PC-3 (cell line): ENCODE results near the gene CD7. TPM values are rescaled to one million over a fixed set of nuclear protein-coding genes. Genes with fewer than 3 reads are reported as not detected.
A peak's percentile ranks its signal among the peaks of the same experiment; 100 is the strongest.

ENCODE experiments used
- ATAC-seq: fragments of 200-7000 bp; cut with Tn5 transposase; 2 replicates; pipeline ENCODE4 v1.9.1; 2020; ENCODE audit warnings: mild to moderate bottlenecking, moderate library complexity
- BruUV-seq: library from RNA; stranded (reverse); fragments of 400-500 nt; replicated peaks from 2 replicates; lab custom pipeline; 2021; lab: Mats Ljungman, UMichigan
- CTCF ChIA-PET: fragments of 300-600 bp; sonication (Branson Sonifier 250); formaldehyde crosslinking; loops from one replicate; lab custom pipeline; 2022; ENCODE audit warnings: antibody characterized with exemption; lab: Charles Lee
- POLR2A ChIA-PET: fragments of 300-600 bp; sonication (Branson Sonifier 250); formaldehyde crosslinking; loops from one replicate; lab custom pipeline; 2022; ENCODE audit warnings: antibody characterized with exemption; ENCODE audit not compliant: unreplicated experiment; lab: Charles Lee
- DNase-seq: peaks from one replicate; pipeline ENCODE4 v3.0.0-alpha.2; 2015
- H2AFZ ChIP-seq: fragments of 300-600 bp; sonication (generic); 2 replicates; pipeline ENCODE4 v1.6.0; 2016; ENCODE audit warnings: antibody characterized with exemption, low read length
- H3F3A ChIP-seq: fragments of 300-600 bp; sonication (generic); one replicate; pipeline ENCODE4 v1.6.0; 2017; ENCODE audit warnings: antibody characterized with exemption, low read length, control low read depth, mild to moderate bottlenecking; ENCODE audit not compliant: unreplicated experiment
- H3K27ac ChIP-seq: fragments of 300-600 bp; sonication (generic); 2 replicates; pipeline ENCODE4 v1.5.1; 2016; ENCODE audit warnings: mild to moderate bottlenecking, low read length
- H3K27me3 ChIP-seq: fragments of 300-600 bp; sonication (generic); 2 replicates; pipeline ENCODE4 v1.6.1; 2016; ENCODE audit warnings: low read length, mixed read lengths
- H3K36me3 ChIP-seq: fragments of 300-600 bp; sonication (generic); 2 replicates; pipeline ENCODE4 v1.6.1; 2016; ENCODE audit warnings: low read depth, mixed run types, low read length, mixed read lengths
- H3K4me1 ChIP-seq: fragments of 300-600 bp; sonication (generic); 2 replicates; pipeline ENCODE4 v1.5.1; 2016; ENCODE audit warnings: low read length; ENCODE audit not compliant: insufficient read depth
- H3K4me2 ChIP-seq: fragments of 300-600 bp; sonication (generic); 2 replicates; pipeline ENCODE4 v1.6.0; 2016; ENCODE audit warnings: low read length
- H3K4me3 ChIP-seq: fragments of 300-600 bp; sonication (generic); 2 replicates; pipeline ENCODE4 v1.5.1; 2016; ENCODE audit warnings: mild to moderate bottlenecking, low read length, mixed read lengths
- H3K79me2 ChIP-seq: fragments of 300-600 bp; sonication (generic); 2 replicates; pipeline ENCODE4 v1.6.1; 2017; ENCODE audit warnings: low read length, mixed read lengths
- H3K9ac ChIP-seq: fragments of 300-600 bp; sonication (generic); 2 replicates; pipeline ENCODE4 v1.6.0; 2016; ENCODE audit warnings: mild to moderate bottlenecking, low read length
- H3K9me2 ChIP-seq: fragments of 300-600 bp; sonication (generic); replicated peaks from 2 replicates; pipeline ENCODE4 v1.6.1; 2016; ENCODE audit warnings: mixed run types, low read length, mixed read lengths
- H3K9me3 ChIP-seq: fragments of 300-600 bp; sonication (generic); 2 replicates; pipeline ENCODE4 v1.6.1; 2016; ENCODE audit warnings: low read length, mixed read lengths
- H4K20me1 ChIP-seq: fragments of 300-600 bp; sonication (generic); 2 replicates; pipeline ENCODE4 v1.6.1; 2016; ENCODE audit warnings: low read length, mixed read lengths
- CTCF ChIP-seq: fragments of 300-600 bp; sonication (generic); conservative IDR thresholded peaks from 2 replicates; pipeline ENCODE4 v1.5.1; 2017; ENCODE audit warnings: antibody characterized with exemption, low read depth, mild to moderate bottlenecking, low read length
- EZH2 ChIP-seq: fragments of 300-600 bp; sonication (generic); IDR thresholded peaks from one replicate; pipeline ENCODE4 v1.6.1; 2017; ENCODE audit warnings: antibody characterized with exemption, mild to moderate bottlenecking, low read length; ENCODE audit not compliant: unreplicated experiment
- EZH2phosphoT487 ChIP-seq: fragments of 300-600 bp; sonication (generic); IDR thresholded peaks from 2 replicates; pipeline ENCODE4 v1.6.1; 2018; ENCODE audit warnings: mild to moderate bottlenecking, antibody characterized with exemption, low read length, borderline replicate concordance
- intact Hi-C: fragments of 100-400 bp; cut with micrococcal nuclease; formaldehyde crosslinking; loops from 2 replicates; pipeline ENCODE4 v1.9.0; 2023
- total RNA-seq: library from RNA; depleted of rRNA; stranded (reverse); fragments of >200 nt; gene quantifications from 2 replicates; pipeline ENCODE4 v1.2.3, GENCODE V29; 2014

The CD7 gene
- total RNA-seq, 1 experiment from 2014 or later: 0.15 TPM

DNA sequence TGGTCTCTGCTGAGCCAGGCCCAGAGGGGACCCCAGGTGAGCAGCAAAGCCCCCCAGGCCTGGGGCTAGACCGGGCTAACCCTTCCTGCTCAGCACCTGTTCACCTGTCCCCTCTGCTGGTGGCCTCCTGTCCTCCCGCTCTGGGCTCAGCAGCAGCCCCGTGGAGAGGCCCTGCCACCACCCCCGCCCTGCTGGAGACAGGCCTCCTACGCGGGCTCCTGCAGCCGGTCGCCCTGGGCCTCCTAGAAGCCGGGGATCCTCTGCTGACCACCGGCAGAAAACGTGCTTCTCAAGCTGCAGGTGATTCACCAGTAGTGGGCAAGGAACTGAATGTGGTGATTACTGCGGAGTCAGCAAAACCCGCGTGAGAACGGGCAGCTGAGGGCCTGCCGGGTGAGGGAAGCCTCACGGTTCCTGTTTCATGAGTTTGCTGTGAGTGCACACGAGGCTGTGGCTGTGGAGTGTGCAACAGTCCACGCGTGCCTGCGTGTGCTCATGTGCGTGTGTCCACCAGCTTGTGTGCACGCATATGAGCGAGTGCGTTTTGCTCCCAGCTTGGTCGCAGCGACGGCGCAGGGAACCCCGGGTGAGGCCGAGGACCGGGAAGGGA lies 15.4 kb upstream of the CD7 start:
- peak overlapping the region; percentile 79 for H3K9ac ChIP-seq
- H3K4me2 ChIP-seq: peak overlapping the region; percentile 99
- POLR2A ChIA-PET: interaction anchor here (0.7 kb wide), 1 partner anchor 34 kb away, joined by 3 read pairs; no protein-coding TSS in a partner anchor
- DNase-seq (peak; percentile 66), ATAC-seq (peak; percentile 26)
- H3K4me3 ChIP-seq: peak overlapping the region; percentile 76
- intact Hi-C loops: loop anchor here (5.0 kb wide), 1 partner anchor 35 kb away; no protein-coding TSS in a partner anchor
- H3F3A ChIP-seq: peaks cover 3% of the 10 kb centered on the region
- H3K4me1 ChIP-seq: peaks cover 40% of the 10 kb centered on the region
- H3K79me2 ChIP-seq: peaks cover 27% of the 10 kb centered on the region
- CTCF ChIA-PET: interaction anchor here (0.6 kb wide), 1 partner anchor 91 kb away, joined by 3 read pairs; no protein-coding TSS in a partner anchor
- peak overlapping the region; percentile 47; the same call in 1 of the 2 replicates for H2AFZ ChIP-seq
- BruUV-seq: TSS peak; percentile 67
- peak overlapping the region; percentile 68 for H3K27ac ChIP-seq
- no peaks in the 10 kb centered on the region for H3K27me3 ChIP-seq
- no peaks in the 10 kb centered on the region for H3K36me3 ChIP-seq
- no peaks in the 10 kb centered on the region for H4K20me1 ChIP-seq
- no peaks in the 10 kb centered on the region for H3K9me2 ChIP-seq
- TF ChIP-seq EZH2 (no peak), CTCF (no peak), EZH2phosphoT487 (no peak)
- H3K9me3 ChIP-seq: no peaks in the 10 kb centered on the region

DNA sequence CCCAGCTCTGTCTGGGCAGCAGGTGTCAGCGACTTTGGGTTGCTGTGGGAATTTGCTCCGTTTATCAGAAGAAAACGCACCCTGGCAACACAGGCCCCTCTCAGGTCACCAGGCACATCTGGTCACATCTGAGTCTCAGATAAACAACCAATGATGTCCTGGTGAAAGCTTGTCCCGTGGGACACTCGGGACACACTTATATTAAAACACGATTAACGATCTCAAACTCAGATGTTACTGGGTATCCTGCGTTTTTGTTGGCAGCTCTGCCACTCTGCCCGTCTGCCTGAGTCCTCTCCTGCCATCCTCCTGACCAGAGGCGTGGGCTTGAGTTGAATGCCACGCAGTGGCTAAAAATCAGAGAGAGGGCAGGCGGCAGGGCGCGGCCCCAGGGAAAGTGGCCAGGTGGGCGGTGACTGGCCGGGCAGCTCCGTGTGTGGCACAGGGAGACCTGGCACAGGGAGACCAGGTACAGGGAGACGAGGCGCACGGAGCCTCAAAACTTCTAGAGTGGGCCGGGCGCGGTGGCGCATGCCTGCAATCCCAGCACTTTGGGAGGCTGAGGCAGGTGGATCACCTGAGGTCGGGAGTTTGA lies 14.0 kb upstream of the CD7 start:
- ChIA-PET CTCF (no interaction called here), POLR2A (no interaction called here)
- Histone ChIP-seq H3K9ac (peak overlapping the region; percentile 79; the same call in 1 of the 2 replicates), H3K79me2 (peaks cover 27% of the 10 kb centered on the region), H3K27ac (no peak overlapping the region), H2AFZ (peak overlapping the region; percentile 47), H3K27me3 (no peaks in the 10 kb centered on the region), H3K9me2 (no peaks in the 10 kb centered on the region), H4K20me1 (no peaks in the 10 kb centered on the region), H3K9me3 (no peaks in the 10 kb centered on the region), H3K36me3 (no peaks in the 10 kb centered on the region), H3K4me2 (peak overlapping the region; percentile 99), H3K4me1 (peaks cover 40% of the 10 kb centered on the region), H3K4me3 (peak overlapping the region; percentile 76), H3F3A (peaks cover 3% of the 10 kb centered on the region)
- 0 out of 2 replicates have a peak, but pooled peaks have one; percentile 0 for ATAC-seq
- TF ChIP-seq EZH2phosphoT487: no peak
- no peak for TF ChIP-seq EZH2
- no peak for TF ChIP-seq CTCF
- BruUV-seq: no TSS peak
- intact Hi-C loops: loop anchor here (5.0 kb wide), 1 partner anchor 34 kb away; no protein-coding TSS in a partner anchor
- DNase-seq: no peak
